ENCODE results near the gene ITSN2.

GRCh38 chr2:24200799-24201198 is 159.5 kb downstream of the ITSN2 start:
- TF ChIP-seq CTCF (conservative IDR thresholded peaks at IDR 0.05 in 1 of 2, IDR thresholded peaks at IDR 0.05 in 1 of 2; ENCODE audit: extremely low read depth in 1 of 2, insufficient read depth in 1 of 2, low read depth in 1 of 2, low read length in 2 of 2): no peak
- no peak for TF ChIP-seq EZH2 (IDR thresholded peaks at IDR 0.05; ENCODE audit: borderline replicate concordance, low read length)
